H1 (cell line): ENCODE results near the gene CBL. TPM values are rescaled to one million over a fixed set of nuclear protein-coding genes. Genes with fewer than 3 reads are reported as not detected.

Experiments used
- CTCF ChIA-PET: fragments of 300-600 bp; sonication (Branson Sonifier 250); formaldehyde crosslinking; loops from one replicate; lab custom pipeline; 2021; ENCODE audit not compliant: partially characterized antibody; lab: Charles Lee
- POLR2A ChIA-PET: fragments of 300-600 bp; sonication (Branson Sonifier 250); formaldehyde crosslinking; loops from one replicate; lab custom pipeline; 2021; ENCODE audit warnings: inconsistent platforms; ENCODE audit not compliant: partially characterized antibody; lab: Charles Lee
- DNase-seq, 2 experiments: peaks; one replicate each; pipeline versions ENCODE4 v3.0.0 to v3.0.0-alpha.2; 2010 to 2022; ENCODE audit warnings: low spot score in 2 of 2, low read depth in 1 of 2, mixed read lengths in 1 of 2
- FAIRE-seq: peaks from 2 replicates; lab custom pipeline; 2011; peaks lifted over from hg19 to GRCh38; lab: Jason Lieb, UNC
- H2AFZ ChIP-seq: 2 replicates; pipeline ENCODE4 v1.8.1; 2012; ENCODE audit warnings: low read length, inconsistent platforms
- H2AK5ac ChIP-seq: 2 replicates; pipeline ENCODE4 v1.6.1; 2013; ENCODE audit warnings: low read depth, low read length
- H2BK120ac ChIP-seq: replicated peaks from 2 replicates; pipeline ENCODE3; 2013; ENCODE audit warnings: low read depth, low read length, inconsistent platforms
- H2BK12ac ChIP-seq: 2 replicates; pipeline ENCODE4 v1.6.1; 2013; ENCODE audit warnings: low read depth, low read length
- H2BK15ac ChIP-seq: 2 replicates; pipeline ENCODE4 v1.6.1; 2013; ENCODE audit warnings: low read length
- H2BK20ac ChIP-seq: 2 replicates; pipeline ENCODE4 v1.6.1; 2013; ENCODE audit warnings: low read length
- H2BK5ac ChIP-seq: 2 replicates; pipeline ENCODE4 v1.6.1; 2013; ENCODE audit warnings: low read depth, low read length
- H3K14ac ChIP-seq: 2 replicates; pipeline ENCODE4 v1.6.1; 2013; ENCODE audit warnings: inconsistent platforms; ENCODE audit not compliant: insufficient read length
- H3K18ac ChIP-seq: 2 replicates; pipeline ENCODE4 v1.6.1; 2013; ENCODE audit warnings: low read length; ENCODE audit errors: extremely low read depth
- H3K23ac ChIP-seq: 2 replicates; pipeline ENCODE4 v1.6.1; 2013; ENCODE audit warnings: inconsistent platforms; ENCODE audit not compliant: insufficient read length
- H3K23me2 ChIP-seq: 2 replicates; pipeline ENCODE4 v1.6.1; 2013; ENCODE audit warnings: low read depth, low read length
- H3K27ac ChIP-seq: 2 replicates; pipeline ENCODE4 v1.6.1; 2011; ENCODE audit warnings: low read depth, low read length, inconsistent platforms
- H3K27me3 ChIP-seq, 4 experiments: replicated peaks in 1 of 4; 1 replicate in 1 of 4; 2 replicates in 3 of 4; pipeline versions ENCODE4 v1.6.1 to v1.8.1; 2011 to 2013; ENCODE audit warnings: low read length in 3 of 4, mild to moderate bottlenecking in 3 of 4, inconsistent platforms in 2 of 4, mixed read lengths in 2 of 4, moderate library complexity in 1 of 4; ENCODE audit not compliant: control insufficient read depth in 3 of 4, insufficient read depth in 3 of 4; ENCODE audit errors: extremely low read depth in 1 of 4
- H3K36me3 ChIP-seq, 4 experiments: 2 replicates each; pipeline versions ENCODE4 v1.6.1 to v1.8.1; 2011 to 2013; ENCODE audit warnings: mild to moderate bottlenecking in 4 of 4, low read length in 3 of 4, moderate library complexity in 2 of 4, control low read depth in 1 of 4, inconsistent platforms in 1 of 4; ENCODE audit not compliant: insufficient read depth in 4 of 4, control insufficient read depth in 2 of 4
- H3K4ac ChIP-seq: replicated peaks from 2 replicates; pipeline ENCODE3; 2013; ENCODE audit warnings: low read length, low read depth, mixed read lengths, inconsistent platforms; ENCODE audit not compliant: insufficient read length
- H3K4me1 ChIP-seq, 4 experiments: replicated peaks in 1 of 4; 1 replicate in 1 of 4; 2 replicates in 3 of 4; pipeline versions ENCODE4 v1.6.1 to v1.8.1; 2011 to 2013; ENCODE audit warnings: low read length in 3 of 4, inconsistent platforms in 2 of 4, mixed read lengths in 1 of 4; ENCODE audit not compliant: insufficient read depth in 4 of 4, control insufficient read depth in 3 of 4
- H3K4me2 ChIP-seq, 2 experiments: 2 replicates each; pipeline versions ENCODE4 v1.6.1 to v1.8.1; 2011 to 2013; ENCODE audit warnings: low read depth in 2 of 2, low read length in 2 of 2, control low read depth in 1 of 2, inconsistent platforms in 1 of 2, mild to moderate bottlenecking in 1 of 2; ENCODE audit not compliant: insufficient read depth in 1 of 2
- H3K4me3 ChIP-seq, 4 experiments: fragments of 200-600, 300-600 bp in 1 of 4; sonication (generic), shearing (Covaris generic), sonication (Bioruptor Twin) in 1 of 4; 2 replicates each; pipeline versions ENCODE4 v1.5.1 to v1.8.1; 2011 to 2016; ENCODE audit warnings: low read length in 4 of 4, low read depth in 3 of 4, control low read depth in 2 of 4, inconsistent platforms in 2 of 4, mild to moderate bottlenecking in 2 of 4, mixed read lengths in 1 of 4, moderate library complexity in 1 of 4; ENCODE audit not compliant: insufficient read depth in 2 of 4; ENCODE audit errors: extremely low read depth in 1 of 4
- H3K56ac ChIP-seq: replicated peaks from 2 replicates; pipeline ENCODE3; 2013; ENCODE audit warnings: low read depth, mild to moderate bottlenecking, mixed read lengths, low read length, inconsistent platforms; ENCODE audit not compliant: insufficient read length
- H3K79me1 ChIP-seq: 2 replicates; pipeline ENCODE4 v1.6.1; 2013; ENCODE audit warnings: low read depth, low read length, control low read depth
- H3K79me2 ChIP-seq, 2 experiments: 2 replicates each; pipeline versions ENCODE4 v1.6.1 to v1.8.1; 2012 to 2013; ENCODE audit warnings: low read length in 2 of 2, mild to moderate bottlenecking in 2 of 2, inconsistent platforms in 1 of 2; ENCODE audit not compliant: insufficient read depth in 2 of 2, control insufficient read depth in 1 of 2
- H3K9ac ChIP-seq, 4 experiments: replicated peaks in 1 of 4; 1 replicate in 1 of 4; 2 replicates in 3 of 4; pipeline versions ENCODE4 v1.6.1 to v1.8.1; 2011 to 2013; ENCODE audit warnings: low read depth in 3 of 4, low read length in 3 of 4, control low read depth in 2 of 4, mild to moderate bottlenecking in 2 of 4, moderate library complexity in 2 of 4, inconsistent platforms in 1 of 4; ENCODE audit errors: extremely low read depth in 1 of 4
- H3K9me3 ChIP-seq, 2 experiments: 2 replicates each; pipeline versions ENCODE4 v1.6.1 to v1.8.1; 2012 to 2013; ENCODE audit warnings: mild to moderate bottlenecking in 2 of 2, moderate library complexity in 2 of 2, control low read depth in 1 of 2, inconsistent platforms in 1 of 2, low read depth in 1 of 2, low read length in 1 of 2, mixed read lengths in 1 of 2; ENCODE audit not compliant: insufficient read depth in 2 of 2
- H4K20me1 ChIP-seq, 2 experiments: replicated peaks in 1 of 2; 2 replicates each; pipeline versions ENCODE3 to v1.8.1; 2011 to 2013; ENCODE audit warnings: inconsistent platforms in 2 of 2, low read length in 2 of 2, mild to moderate bottlenecking in 1 of 2; ENCODE audit not compliant: insufficient read depth in 2 of 2, control insufficient read depth in 1 of 2
- H4K5ac ChIP-seq: 2 replicates; pipeline ENCODE4 v1.6.1; 2013; ENCODE audit warnings: low read length, low read depth, mixed read lengths, inconsistent platforms; ENCODE audit not compliant: insufficient read length
- H4K8ac ChIP-seq: 2 replicates; pipeline ENCODE4 v1.8.0; 2013; ENCODE audit warnings: mild to moderate bottlenecking, moderate library complexity, low read length, inconsistent platforms; ENCODE audit not compliant: insufficient read depth; ENCODE audit errors: extremely low read depth
- H4K91ac ChIP-seq: replicated peaks from 2 replicates; pipeline ENCODE3; 2013; ENCODE audit warnings: low read length, mixed read lengths, inconsistent platforms; ENCODE audit not compliant: insufficient read length
- HDAC2 ChIP-seq, 2 experiments: fragments of 300-600 bp in 1 of 2; sonication (generic) in 1 of 2; IDR thresholded peaks; 2 replicates each; pipeline ENCODE4 v1.6.1; 2011 to 2012; ENCODE audit warnings: low read depth in 2 of 2, low read length in 2 of 2, mild to moderate bottlenecking in 2 of 2, moderate library complexity in 2 of 2, borderline replicate concordance in 1 of 2, inconsistent platforms in 1 of 2
- NANOG ChIP-seq: IDR thresholded peaks from 2 replicates; pipeline ENCODE4 v1.6.1; 2011; ENCODE audit warnings: low read length, low read depth, mild to moderate bottlenecking, inconsistent platforms; ENCODE audit not compliant: insufficient read depth, poor library complexity, severe bottlenecking
- POLR2A ChIP-seq, 2 experiments: IDR thresholded peaks; 1 replicate in 1 of 2; 2 replicates in 1 of 2; pipeline ENCODE4 v1.6.1; 2011; ENCODE audit warnings: low read depth in 2 of 2, low read length in 2 of 2, mild to moderate bottlenecking in 2 of 2; ENCODE audit errors: control extremely low read depth in 1 of 2
- POLR2AphosphoS5 ChIP-seq: IDR thresholded peaks from 2 replicates; pipeline ENCODE4 v1.6.1; 2011; ENCODE audit warnings: low read depth, low read length
- WGBS, 2 experiments: shearing (Covaris generic) in 1 of 2; methylation state at CpG; one replicate each; pipeline versions ENCODE4 v1.1.6 to v1.1.7; 2013 to 2015; ENCODE audit warnings: low lambda C conversion rate in 2 of 2, mixed read lengths in 2 of 2, inconsistent platforms in 1 of 2, low coverage in 1 of 2, missing lambda C conversion rate in 1 of 2; ENCODE audit not compliant: insufficient replicate concordance in 2 of 2, insufficient coverage in 1 of 2, insufficient read length in 1 of 2; ENCODE audit errors: extremely low coverage in 1 of 2, missing lambda C conversion rate in 1 of 2; 5-methylcytosine and 5-hydroxymethylcytosine counted together
- polyA plus RNA-seq, 7 experiments: library from polyadenylated mRNA; depleted of rRNA in 3 of 7; stranded (reverse) in 5 of 7; unstranded in 2 of 7; fragments of >200 nt in 5 of 7; fragments of 200-250 nt in 2 of 7; gene quantifications; 1 replicate in 5 of 7; 2 replicates in 1 of 7; 4 replicates in 1 of 7; pipeline versions ENCODE4 v1.2.1 to v1.2.3, GENCODE V29; 2011 to 2013; ENCODE audit warnings: missing spikeins in 2 of 7, mixed read lengths in 2 of 7
- total RNA-seq: library from RNA; stranded (reverse); fragmentation: NEBNext Ultra II Directional; extraction: Animal tissue kit (Norgen Biotek cat#: 25700); gene quantifications from 2 replicates; pipeline ENCODE4 v1.2.1, GENCODE V29; 2021

The CBL gene
- total and polyA plus RNA-seq, 2 of the 8 experiments (the other 6 are each of a cell fraction or from before 2014, with no cell fraction given) = 23.1 to 57.8 TPM

- Histone ChIP-seq H4K91ac (no peak overlapping the region), H3K23me2 (peaks cover 8% of the 10 kb centered on the region), H3K27ac (no peak overlapping the region), H4K20me1 (peaks cover 4% of the 10 kb centered on the region in 2 experiments), H2AK5ac (no peak overlapping the region), H3K56ac (no peak overlapping the region), H2BK20ac (no peak overlapping the region), H3K36me3 (peaks cover 0 to 20% (median 3%) of the 10 kb centered on the region in 4 experiments; a peak in 4 of 8 replicates), H2BK120ac (no peak overlapping the region), H2BK5ac (no peak overlapping the region), H3K14ac (no peak overlapping the region), H3K9ac (no peak overlapping the region), H3K9me3 (no peaks in the 10 kb centered on the region), H4K8ac (no peak overlapping the region), H3K79me1 (no peaks in the 10 kb centered on the region), H3K4me3 (no peak overlapping the region), H3K4ac (no peak overlapping the region), H3K18ac (no peak overlapping the region), H3K4me1 (peaks cover 0 to 12% (median 10%) of the 10 kb centered on the region in 4 experiments; a peak in 6 of 7 replicates), H2BK15ac (no peak overlapping the region), H3K4me2 (no peak overlapping the region), H3K79me2 (no peaks in the 10 kb centered on the region), H2BK12ac (no peak overlapping the region), H3K27me3 (peaks cover 2 to 15% (median 13%) of the 10 kb centered on the region in 4 experiments; a peak in 6 of 7 replicates), H4K5ac (no peak overlapping the region), H3K23ac (no peak overlapping the region), H2AFZ (no peak overlapping the region)
- ChIA-PET POLR2A (interaction anchor here (1.0 to 2.0 kb wide), 4 partner anchors 10 to 225 kb away, joined by 3 to 7 read pairs (median 4); no protein-coding TSS in a partner anchor), CTCF (interaction anchor here (1.4 to 13.8 kb wide), 5 partner anchors 10 to 166 kb away, joined by 3 to 174 read pairs (median 4); no protein-coding TSS in a partner anchor)
- DNase-seq = no peak
- no peak for TF ChIP-seq POLR2AphosphoS5
- TF ChIP-seq NANOG = no peak
- no peak for TF ChIP-seq HDAC2 (IDR thresholded peaks at IDR 0.05; ENCODE audit: borderline replicate concordance in 1 of 2, low read depth in 2 of 2, low read length in 2 of 2)
- TF ChIP-seq POLR2A (IDR thresholded peaks at IDR 0.05; ENCODE audit: control extremely low read depth in 1 of 2, low read depth in 2 of 2, low read length in 2 of 2) = 0 out of 3 replicates have a peak, but pooled peaks of 1 of the 2 experiments have one; percentile 24
- WGBS, 2 experiments = 89% methylated on average over 18 of the region's 20 CpGs; no CpG with 5 or more reads in 1 of the 2 experiments
- no peak for FAIRE-seq
Measured at GRCh38 chr11:119310682-119311052, 104.5 kb downstream of the CBL start.
